OCI-LY1 (cell line): ENCODE results near the gene SUPT5H.

Source experiments
- EZH2 ChIP-seq: fragments of 200-600 bp; sonication (generic), shearing (Covaris generic); IDR thresholded peaks from 2 replicates; pipeline ENCODE4 v1.8.0; 2017; ENCODE audit warnings: borderline replicate concordance, mixed run types, mild to moderate bottlenecking, antibody characterized with exemption, low read length, moderate library complexity, mixed read lengths
- TF ChIP-seq, protein P1 (sequence below): fragments of 200-600 bp; sonication (generic), shearing (Covaris generic); IDR thresholded peaks from 2 replicates; pipeline ENCODE4 v1.5.1; 2017; ENCODE audit warnings: mild to moderate bottlenecking, antibody characterized with exemption, low read length, moderate library complexity, mixed read lengths

DNA sequence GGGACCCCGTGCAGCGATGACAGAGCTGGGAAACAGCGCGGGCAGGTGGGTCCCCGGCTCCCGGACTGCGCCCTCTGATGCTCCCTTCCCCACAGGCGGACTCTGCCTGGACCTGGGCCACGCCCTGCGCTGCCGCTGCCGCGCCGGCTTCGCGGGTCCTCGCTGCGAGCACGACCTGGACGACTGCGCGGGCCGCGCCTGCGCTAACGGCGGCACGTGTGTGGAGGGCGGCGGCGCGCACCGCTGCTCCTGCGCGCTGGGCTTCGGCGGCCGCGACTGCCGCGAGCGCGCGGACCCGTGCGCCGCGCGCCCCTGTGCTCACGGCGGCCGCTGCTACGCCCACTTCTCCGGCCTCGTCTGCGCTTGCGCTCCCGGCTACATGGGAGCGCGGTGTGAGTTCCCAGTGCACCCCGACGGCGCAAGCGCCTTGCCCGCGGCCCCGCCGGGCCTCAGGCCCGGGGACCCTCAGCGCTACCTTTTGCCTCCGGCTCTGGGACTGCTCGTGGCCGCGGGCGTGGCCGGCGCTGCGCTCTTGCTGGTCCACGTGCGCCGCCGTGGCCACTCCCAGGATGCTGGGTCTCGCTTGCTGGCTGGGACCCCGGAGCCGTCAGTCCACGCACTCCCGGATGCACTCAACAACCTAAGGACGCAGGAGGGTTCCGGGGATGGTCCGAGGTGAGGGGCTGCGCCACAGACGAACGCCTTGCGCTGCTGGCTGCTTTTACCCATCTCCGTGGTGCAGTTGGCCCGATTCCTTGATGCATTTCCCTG, 61.7 kb downstream of the SUPT5H start:
- TF ChIP-seq, protein P1, sequence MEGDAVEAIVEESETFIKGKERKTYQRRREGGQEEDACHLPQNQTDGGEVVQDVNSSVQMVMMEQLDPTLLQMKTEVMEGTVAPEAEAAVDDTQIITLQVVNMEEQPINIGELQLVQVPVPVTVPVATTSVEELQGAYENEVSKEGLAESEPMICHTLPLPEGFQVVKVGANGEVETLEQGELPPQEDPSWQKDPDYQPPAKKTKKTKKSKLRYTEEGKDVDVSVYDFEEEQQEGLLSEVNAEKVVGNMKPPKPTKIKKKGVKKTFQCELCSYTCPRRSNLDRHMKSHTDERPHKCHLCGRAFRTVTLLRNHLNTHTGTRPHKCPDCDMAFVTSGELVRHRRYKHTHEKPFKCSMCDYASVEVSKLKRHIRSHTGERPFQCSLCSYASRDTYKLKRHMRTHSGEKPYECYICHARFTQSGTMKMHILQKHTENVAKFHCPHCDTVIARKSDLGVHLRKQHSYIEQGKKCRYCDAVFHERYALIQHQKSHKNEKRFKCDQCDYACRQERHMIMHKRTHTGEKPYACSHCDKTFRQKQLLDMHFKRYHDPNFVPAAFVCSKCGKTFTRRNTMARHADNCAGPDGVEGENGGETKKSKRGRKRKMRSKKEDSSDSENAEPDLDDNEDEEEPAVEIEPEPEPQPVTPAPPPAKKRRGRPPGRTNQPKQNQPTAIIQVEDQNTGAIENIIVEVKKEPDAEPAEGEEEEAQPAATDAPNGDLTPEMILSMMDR: no peak
- TF ChIP-seq EZH2: no peak
